ENCODE data around the gene POFUT2.

GRCh38 chr21:45244799-45245340 lies 42.8 kb downstream of the POFUT2 start:
- TF ChIP-seq POLR2A (IDR thresholded peaks at IDR 0.05) (no peak), CTCF (IDR thresholded peaks at IDR 0.05 in 8 of 11, conservative IDR thresholded peaks at IDR 0.05 in 3 of 11) (no peak)
